NCI-H2196 treated with DMSO at 0.1 percent for 48 hours (cell line): ENCODE data around the gene RHOT1.
"Not testable (repeated sequence)": the region's sequence is repeated elsewhere in the genome, so short reads cannot be mapped to it uniquely, and the experiment has no call there.

Experiments
- DNase-seq: peaks from one replicate; lab custom pipeline; 2025; ENCODE audit not compliant: unreplicated experiment; lab: John Stamatoyannopoulos, UW

The RHOT1 gene

GRCh38 chr17:32158870-32159585, 16.7 kb downstream of the RHOT1 start:
- no peak for DNase-seq

DNA sequence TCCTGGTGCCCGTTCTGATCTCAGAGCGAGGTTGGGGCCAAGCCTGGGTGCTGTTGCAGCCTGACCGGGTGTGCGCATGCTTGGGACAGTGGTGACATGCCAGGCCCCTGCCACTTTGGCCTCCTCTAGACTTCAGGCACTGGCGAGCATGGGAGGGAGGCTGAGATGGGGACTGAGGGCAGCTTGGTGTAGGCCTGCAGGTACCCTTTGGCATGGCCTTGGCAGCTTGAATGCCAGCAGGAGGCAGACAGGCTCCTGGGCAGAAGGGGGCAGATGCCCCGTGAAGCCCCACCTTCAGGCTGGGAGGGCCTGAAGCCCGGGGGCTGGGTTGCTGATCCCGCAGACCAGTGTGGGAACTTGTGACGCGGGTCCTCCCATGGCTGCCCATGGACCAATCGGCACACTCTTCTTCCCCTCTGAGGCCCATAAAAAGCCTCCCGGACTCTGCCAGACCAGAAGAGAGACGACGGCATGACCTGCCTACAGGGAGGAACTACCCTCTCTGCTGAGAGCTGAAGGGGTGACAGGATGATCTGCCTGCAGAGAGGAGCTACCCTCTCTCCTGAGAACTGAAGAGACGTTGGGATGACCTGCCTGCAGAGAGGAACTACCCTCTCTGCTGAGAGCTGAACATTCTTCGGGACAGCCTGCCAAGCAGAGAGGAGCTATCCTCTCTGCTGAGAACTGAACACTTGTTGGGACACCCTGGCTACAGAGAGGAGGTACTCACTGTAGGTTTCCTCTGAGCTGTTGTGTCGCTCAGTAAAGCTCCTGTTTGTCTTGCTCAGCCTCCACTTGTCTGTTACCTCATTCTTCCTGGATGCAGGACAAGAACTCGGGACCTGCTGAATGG, 17.5 kb downstream of the RHOT1 start:
- no peak for DNase-seq

DNA sequence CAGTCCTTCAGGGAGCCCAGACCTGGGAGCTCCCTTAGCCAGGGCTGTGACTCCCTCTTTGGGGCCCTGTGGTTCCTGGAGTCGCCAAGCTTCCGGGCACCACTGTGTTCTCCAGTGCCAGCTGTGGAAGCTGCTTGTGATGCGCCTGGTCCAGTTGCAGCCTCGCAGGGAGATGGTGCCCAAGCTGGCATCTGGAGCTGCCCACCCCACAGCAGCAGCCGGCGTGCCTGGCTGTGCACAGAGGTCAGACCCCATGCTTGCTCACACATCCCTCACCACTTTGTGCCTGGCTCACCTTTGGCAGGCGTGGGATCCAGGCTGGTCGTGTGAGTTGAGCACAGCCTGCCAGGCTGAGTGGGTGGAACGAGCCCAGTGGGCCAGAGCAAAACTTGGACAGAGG, 18.2 kb downstream of the RHOT1 start:
- no peak for DNase-seq

DNA sequence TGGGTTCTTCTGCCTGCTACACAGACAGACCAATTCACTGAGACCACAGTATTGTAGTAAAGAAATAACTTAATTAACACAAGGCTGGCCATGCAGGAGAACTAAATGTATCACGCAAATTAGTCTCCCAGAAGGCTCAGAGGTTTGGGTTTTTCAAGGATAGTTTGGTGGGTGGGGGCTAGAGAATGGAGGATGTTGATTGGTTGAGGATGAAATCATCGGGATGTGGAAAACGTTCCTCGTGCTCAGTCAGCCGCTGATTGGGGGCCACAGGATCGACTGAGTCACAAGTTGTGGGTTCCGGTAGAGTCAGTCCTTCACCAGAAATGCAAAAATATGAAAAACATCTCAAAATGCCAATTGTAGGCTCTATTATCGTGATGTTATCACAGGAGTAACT, 18.7 kb downstream of the RHOT1 start:
- no peak for DNase-seq

- DNase-seq = no peak
These were observed 19.4 kb downstream of the RHOT1 start for GRCh38 chr17:32161506-32162365.

GRCh38 chr17:32174889-32175288, 32.6 kb downstream of the RHOT1 start:
- DNase-seq = no peak

- not testable (repeated sequence) for DNase-seq
These were observed 36.4 kb downstream of the RHOT1 start for GRCh38 chr17:32178679-32179078.

DNA sequence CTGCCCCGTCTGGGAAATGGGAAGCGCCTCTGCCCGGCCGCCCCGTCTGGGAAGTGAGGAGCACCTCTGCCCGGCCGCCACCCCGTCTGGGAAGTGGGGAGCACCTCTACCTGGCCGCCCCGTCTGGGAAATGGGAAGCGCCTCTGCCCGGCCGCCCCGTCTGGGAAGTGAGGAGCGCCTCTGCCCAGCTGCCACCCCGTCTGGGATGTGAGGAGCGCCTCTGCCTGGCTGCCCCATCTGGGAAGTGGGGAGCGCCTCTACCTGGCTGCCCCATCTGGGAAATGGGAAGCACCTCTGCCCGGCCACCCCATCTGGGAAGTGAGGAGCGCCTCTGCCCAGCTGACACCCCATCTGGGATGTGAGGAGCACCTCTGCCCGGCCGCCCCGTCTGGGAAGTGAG, 36.8 kb downstream of the RHOT1 start:
- not testable (repeated sequence) for DNase-seq

DNA sequence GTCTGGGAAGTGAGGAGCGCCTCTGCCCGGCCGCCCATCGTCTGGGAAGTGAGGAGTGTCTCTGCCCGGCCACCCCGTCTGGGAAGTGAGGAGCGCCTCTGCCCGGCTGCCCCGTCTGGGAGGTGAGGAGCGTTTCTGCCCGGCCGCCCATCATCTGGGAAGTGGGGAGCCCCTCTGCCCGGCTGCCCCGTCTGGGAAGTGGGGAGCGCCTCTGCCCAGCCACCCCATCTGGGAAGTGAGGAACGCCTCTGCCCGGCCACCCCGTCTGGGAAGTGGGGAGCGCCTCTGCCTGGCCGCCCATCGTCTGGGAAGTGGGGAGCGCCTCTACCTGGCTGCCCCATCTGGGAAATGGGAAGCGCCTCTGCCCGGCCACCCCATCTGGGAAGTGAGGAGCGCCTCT, 37.2 kb downstream of the RHOT1 start:
- not testable (repeated sequence) for DNase-seq

DNA sequence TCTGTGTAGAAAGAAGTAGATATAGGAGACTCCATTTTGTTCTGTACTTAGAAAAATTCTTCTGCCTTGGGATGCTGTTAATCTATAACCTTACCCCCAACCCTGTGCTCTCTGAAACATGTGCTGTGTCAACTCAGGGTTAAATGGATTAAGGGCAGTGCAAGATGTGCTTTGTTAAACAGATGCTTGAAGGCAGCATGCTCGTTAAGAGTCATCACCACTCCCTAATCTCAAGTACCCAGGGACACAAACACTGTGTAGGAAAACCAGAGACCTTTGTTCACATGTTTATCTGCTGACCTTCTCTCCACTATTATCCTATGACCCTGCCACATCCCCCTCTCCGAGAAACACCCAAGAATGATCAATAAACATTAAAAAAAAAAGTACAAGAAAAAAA, 38.0 kb downstream of the RHOT1 start:
- DNase-seq = not testable (repeated sequence)

GRCh38 chr17:32185875-32186274, 43.6 kb downstream of the RHOT1 start:
- no peak for DNase-seq

GRCh38 chr17:32187271-32187670, 45.0 kb downstream of the RHOT1 start:
- DNase-seq = no peak

- DNase-seq = no peak
These were observed 47.0 kb downstream of the RHOT1 start for GRCh38 chr17:32189343-32189742.

- DNase-seq = no peak
These were observed 49.0 kb downstream of the RHOT1 start for GRCh38 chr17:32191306-32191705.

DNA sequence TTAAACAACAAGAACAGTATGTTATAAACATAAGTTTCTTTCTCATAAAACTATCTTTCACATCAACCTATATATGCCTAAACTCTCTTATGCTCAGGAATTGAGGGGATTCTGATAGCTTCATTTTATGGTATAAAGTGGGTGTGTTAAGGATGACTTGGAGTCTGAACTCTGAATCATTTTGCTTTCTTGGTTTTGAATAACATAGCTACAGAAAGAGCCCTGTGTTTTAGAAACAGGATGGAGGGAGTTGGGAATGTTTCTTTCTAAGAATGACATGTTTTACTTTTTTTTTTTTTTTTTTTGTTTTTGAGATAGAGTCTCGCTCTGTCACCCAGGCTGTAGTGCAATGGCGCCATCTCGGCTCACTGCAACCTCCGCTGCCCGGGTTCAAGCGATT, 50.1 kb downstream of the RHOT1 start:
- no peak for DNase-seq

- no peak for DNase-seq
These were observed 55.7 kb downstream of the RHOT1 start for GRCh38 chr17:32197987-32198386.

DNA sequence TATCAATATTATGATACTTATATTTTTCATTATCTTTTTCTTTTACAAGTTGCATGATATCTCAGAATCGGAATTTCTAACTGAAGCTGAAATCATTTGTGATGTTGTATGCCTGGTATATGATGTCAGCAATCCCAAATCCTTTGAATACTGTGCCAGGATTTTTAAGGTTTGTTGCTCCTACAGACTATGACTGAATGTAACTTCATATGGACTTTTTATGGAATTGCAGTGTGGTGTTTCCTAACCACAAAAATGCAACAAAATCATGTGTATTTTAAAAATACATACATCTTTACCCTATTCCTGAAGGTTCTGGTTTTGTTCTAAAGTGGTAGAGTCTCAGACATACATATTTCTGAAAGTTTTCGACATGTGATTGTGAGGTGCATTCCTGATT, 64.6 kb downstream of the RHOT1 start:
- DNase-seq = no peak

DNA sequence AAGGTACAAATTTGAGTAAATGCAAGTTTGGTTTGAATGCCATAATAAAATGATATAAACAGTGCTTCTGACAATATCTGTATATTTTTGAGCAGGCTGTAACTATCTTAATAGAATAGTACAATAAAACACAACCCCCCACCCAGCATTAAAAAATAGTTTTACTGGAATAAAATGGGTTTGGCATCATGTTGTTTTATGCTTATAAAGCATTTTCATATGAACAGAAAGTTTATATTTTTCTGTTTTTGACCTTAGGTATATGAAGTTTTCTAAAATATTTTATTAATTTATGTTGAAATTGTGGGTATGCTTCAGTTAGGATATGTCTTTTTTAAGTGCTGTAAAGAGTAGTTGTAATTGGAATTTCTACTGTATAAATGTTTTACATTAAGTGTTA, 66.1 kb downstream of the RHOT1 start:
- DNase-seq = no peak

GRCh38 chr17:32209608-32210007, 67.3 kb downstream of the RHOT1 start:
- no peak for DNase-seq

DNA sequence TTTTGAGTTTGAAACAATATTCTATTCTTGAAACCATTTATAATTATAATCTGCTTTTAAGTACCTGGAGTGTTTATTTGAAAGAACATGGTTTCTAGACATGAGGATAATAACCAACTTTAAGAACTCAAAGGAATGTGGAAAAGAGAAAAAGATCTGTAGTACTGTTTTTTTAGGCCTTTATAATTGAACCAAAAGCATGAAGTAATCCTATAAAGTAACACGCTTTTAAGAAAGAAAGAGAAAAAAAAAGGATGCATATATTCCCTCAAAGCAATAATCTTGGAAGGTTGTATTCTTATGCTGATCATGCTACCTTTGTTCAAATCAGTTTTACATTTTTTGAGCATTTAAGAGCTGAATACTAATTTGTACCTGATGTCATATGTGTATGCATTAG, 69.4 kb downstream of the RHOT1 start:
- no peak for DNase-seq

GRCh38 chr17:32215696-32216095, 73.4 kb downstream of the RHOT1 start:
- DNase-seq = no peak
